MV-4-11 (cell line): Measurements from ENCODE around the gene SIPA1L2.

Experiments used
- DNase-seq: peaks from one replicate; lab custom pipeline; 2025; lab: John Stamatoyannopoulos, UW

SIPA1L2 gene

GRCh38 chr1:232630047-232630893, at the start of gene SIPA1L2:
Gene SIPA1L2 (minus strand): TSS chr1:232630133. CDS start chr1:232515339, 114,794 bp downstream.
- peak; percentile 80 for DNase-seq

GRCh38 chr1:232678185-232678886, 48.4 kb upstream of the SIPA1L2 start:
- DNase-seq, result no peak

GRCh38 chr1:232676307-232676706, 46.4 kb upstream of the SIPA1L2 start:
- DNase-seq, result no peak

- no peak for DNase-seq
These were observed 46.0 kb upstream of the SIPA1L2 start for GRCh38 chr1:232675898-232676297.

- no peak for DNase-seq
These were observed 45.3 kb upstream of the SIPA1L2 start for GRCh38 chr1:232675260-232675659.

- DNase-seq, result no peak
These were observed 43.3 kb upstream of the SIPA1L2 start for GRCh38 chr1:232673256-232673655.

GRCh38 chr1:232669981-232670747, 40.2 kb upstream of the SIPA1L2 start:
- DNase-seq, result no peak

GRCh38 chr1:232667778-232668165, 37.8 kb upstream of the SIPA1L2 start:
- DNase-seq, result no peak

GRCh38 chr1:232667094-232667777, 37.3 kb upstream of the SIPA1L2 start:
- peak; percentile 70 for DNase-seq

GRCh38 chr1:232664844-232665777, 35.2 kb upstream of the SIPA1L2 start:
- no peak for DNase-seq

- DNase-seq, result no peak
These were observed 33.0 kb upstream of the SIPA1L2 start for GRCh38 chr1:232662910-232663309.

- DNase-seq, result no peak
These were observed 28.5 kb upstream of the SIPA1L2 start for GRCh38 chr1:232658386-232658785.

GRCh38 chr1:232657426-232658005, 27.6 kb upstream of the SIPA1L2 start:
- DNase-seq, result peak; percentile 87

GRCh38 chr1:232655746-232656085, 25.8 kb upstream of the SIPA1L2 start:
- no peak for DNase-seq

GRCh38 chr1:232655028-232655745, 25.3 kb upstream of the SIPA1L2 start:
- DNase-seq, result peak; percentile 93

- DNase-seq, result no peak
These were observed 23.9 kb upstream of the SIPA1L2 start for GRCh38 chr1:232653789-232654188.

GRCh38 chr1:232650845-232651244, 20.9 kb upstream of the SIPA1L2 start:
- peak; percentile 23 for DNase-seq

GRCh38 chr1:232650418-232650817, 20.5 kb upstream of the SIPA1L2 start:
- no peak for DNase-seq

GRCh38 chr1:232648316-232648715, 18.4 kb upstream of the SIPA1L2 start:
- DNase-seq, result peak; percentile 84

GRCh38 chr1:232644209-232644608, 14.3 kb upstream of the SIPA1L2 start:
- no peak for DNase-seq
